GM12878 (cell line): ENCODE data around the gene SBDS. TPM values are rescaled to one million over a fixed set of nuclear protein-coding genes. Genes with fewer than 3 reads are reported as not detected.

ENCODE experiments used
- ATAC-seq: fragments of 200-7000 bp; cut with Tn5 transposase; 3 replicates; pipeline ENCODE4 v1.9.1; 2020; ENCODE audit warnings: mild to moderate bottlenecking, moderate library complexity
- BruUV-seq: library from RNA; stranded (reverse); fragments of 400-500 nt; replicated peaks from 2 replicates; lab custom pipeline; 2021; lab: Mats Ljungman, UMichigan
- CTCF ChIA-PET: fragments of 300-600 bp; sonication (Branson Sonifier 250); formaldehyde crosslinking; extraction: SDS; loops from one replicate; lab custom pipeline; 2021; ENCODE audit warnings: inconsistent platforms; lab: Yijun Ruan, JAX
- POLR2A ChIA-PET: fragments of 350-600 bp; formaldehyde crosslinking; extraction: SDS; loops from one replicate; lab custom pipeline; 2021; ENCODE audit warnings: inconsistent platforms; lab: Charles Lee
- RAD21 ChIA-PET: fragments of 300-600 bp; sonication (Branson Sonifier 250); formaldehyde crosslinking; loops from one replicate; lab custom pipeline; 2023; ENCODE audit warnings: antibody characterized with exemption; ENCODE audit not compliant: unreplicated experiment; lab: Charles Lee
- SMC1A ChIA-PET: fragments of 300-600 bp; sonication (Branson Sonifier 250); formaldehyde crosslinking; loops from one replicate; lab custom pipeline; 2023; ENCODE audit not compliant: unreplicated experiment, uncharacterized antibody; lab: Charles Lee
- DNase-seq: peaks from one replicate; pipeline ENCODE4 v3.0.0-alpha.2; 2011; ENCODE audit warnings: low read depth, low spot score
- FAIRE-seq: peaks from 3 replicates; lab custom pipeline; 2011; peaks lifted over from hg19 to GRCh38; lab: Jason Lieb, UNC
- H2AFZ ChIP-seq: 2 replicates; pipeline ENCODE4 v1.6.0; 2011; ENCODE audit warnings: low read depth, low read length, control low read depth; ENCODE audit not compliant: control insufficient read depth
- H3K27ac ChIP-seq: 2 replicates; pipeline ENCODE4 v1.5.1; 2011; ENCODE audit warnings: control low read depth; ENCODE audit not compliant: control insufficient read depth, insufficient read depth
- H3K27me3 ChIP-seq, 2 experiments: replicated peaks in 1 of 2; 2 replicates each; pipeline versions ENCODE4 v1.6.0 to v1.6.1; 2011; ENCODE audit warnings: low read length in 1 of 2; ENCODE audit not compliant: control insufficient read depth in 2 of 2, insufficient read depth in 2 of 2
- H3K36me3 ChIP-seq, 2 experiments: 2 replicates each; pipeline ENCODE4 v1.5.1; 2011; ENCODE audit warnings: low read length in 1 of 2; ENCODE audit not compliant: control insufficient read depth in 2 of 2, insufficient read depth in 2 of 2
- H3K4me1 ChIP-seq: 2 replicates; pipeline ENCODE4 v1.6.1; 2011; ENCODE audit warnings: mild to moderate bottlenecking, low read length, moderate library complexity, mixed read lengths; ENCODE audit not compliant: control insufficient read depth, insufficient read depth
- H3K4me2 ChIP-seq: 2 replicates; pipeline ENCODE4 v1.6.0; 2011; ENCODE audit warnings: control low read depth; ENCODE audit not compliant: control insufficient read depth, insufficient read depth
- H3K4me3 ChIP-seq: fragments of 200-600 bp; sonication (generic); 2 replicates; pipeline ENCODE4 v1.5.1; 2016
- H3K79me2 ChIP-seq: 2 replicates; pipeline ENCODE4 v1.6.0; 2011; ENCODE audit warnings: low read length; ENCODE audit not compliant: control insufficient read depth, insufficient read depth
- H3K9ac ChIP-seq: 2 replicates; pipeline ENCODE4 v1.8.0; 2011; ENCODE audit warnings: low read length, control low read depth, mixed read lengths; ENCODE audit not compliant: control insufficient read depth, insufficient read depth
- H3K9me3 ChIP-seq: replicated peaks from 3 replicates; pipeline ENCODE4 v1.5.1; 2011; ENCODE audit warnings: mild to moderate bottlenecking, low read length; ENCODE audit not compliant: control insufficient read depth, insufficient read depth
- H4K20me1 ChIP-seq: 2 replicates; pipeline ENCODE4 v1.6.0; 2011; ENCODE audit not compliant: control insufficient read depth, insufficient read depth
- BHLHE40 ChIP-seq, 2 experiments: fragments of 450-650 bp in 1 of 2; IDR thresholded peaks; 2 replicates each; pipeline ENCODE4 v1.6.1; 2011 to 2017; ENCODE audit warnings: low read depth in 2 of 2, borderline replicate concordance in 1 of 2, improper control_type of control experiment in 1 of 2, low read length in 1 of 2, mild to moderate bottlenecking in 1 of 2
- BMI1 ChIP-seq: fragments of 450-650 bp; IDR thresholded peaks from 2 replicates; pipeline ENCODE4 v1.6.1; 2016; ENCODE audit warnings: mild to moderate bottlenecking, moderate library complexity, borderline replicate concordance
- FOS ChIP-seq: IDR thresholded peaks from 3 replicates; pipeline ENCODE4 v1.6.1; 2011; ENCODE audit warnings: borderline replicate concordance; ENCODE audit not compliant: insufficient read length; ENCODE audit errors: extremely low read depth
- MYC ChIP-seq: IDR thresholded peaks from 2 replicates; pipeline ENCODE4 v1.6.1; 2011; ENCODE audit warnings: mild to moderate bottlenecking, low read length, moderate library complexity, inconsistent platforms; ENCODE audit not compliant: insufficient read depth, insufficient replicate concordance, insufficient read length, severe bottlenecking
- PAX5 ChIP-seq: IDR thresholded peaks from 2 replicates; pipeline ENCODE4 v1.6.1; 2011; ENCODE audit warnings: low read depth, low read length, borderline replicate concordance
- POLR2AphosphoS2 ChIP-seq: IDR thresholded peaks from 2 replicates; pipeline ENCODE4 v1.6.1; 2011; ENCODE audit warnings: low read depth, mild to moderate bottlenecking, low read length, improper control_type of control experiment, moderate library complexity
- RAD51 ChIP-seq: fragments of 450-650 bp; IDR thresholded peaks from 2 replicates; pipeline ENCODE4 v1.6.1; 2016; ENCODE audit warnings: moderate library complexity, mild to moderate bottlenecking, inconsistent platforms
- RFX5 ChIP-seq: IDR thresholded peaks from 2 replicates; pipeline ENCODE4 v1.6.1; 2011; ENCODE audit warnings: low read depth, low read length, improper control_type of control experiment
- ZBTB11 ChIP-seq: fragments of 450-650 bp; formaldehyde crosslinking; IDR thresholded peaks from 2 replicates; pipeline ENCODE4 v1.5.0; 2022; ENCODE audit warnings: mild to moderate bottlenecking, missing genetic modification characterization
- ZNF384 ChIP-seq: IDR thresholded peaks from 2 replicates; pipeline ENCODE4 v1.6.1; 2012; ENCODE audit warnings: low read depth, mild to moderate bottlenecking, low read length, improper control_type of control experiment, borderline replicate concordance
- WGBS: methylation state at CpG from one replicate; pipeline ENCODE4 v1.1.6; 2016; ENCODE audit warnings: low lambda C conversion rate; ENCODE audit not compliant: insufficient replicate concordance, insufficient coverage; ENCODE audit errors: missing lambda C conversion rate; 5-methylcytosine and 5-hydroxymethylcytosine counted together
- in situ Hi-C: fragments of 300-500 bp; cut with MboI; formaldehyde crosslinking; loops from 9 replicates; pipeline ENCODE4 v1.14.3; 2018; ENCODE audit warnings: mixed read lengths
- intact Hi-C: fragments of 100-400 bp; cut with micrococcal nuclease; formaldehyde crosslinking; loops from one replicate; pipeline ENCODE4 v1.14.2; 2022; ENCODE audit not compliant: unreplicated experiment
- polyA plus RNA-seq, 11 experiments: library from polyadenylated mRNA; depleted of rRNA in 4 of 11; unstranded in 6 of 11; stranded (reverse) in 5 of 11; fragments of >200 nt; fragmentation: Nextera tagmentation in 4 of 11; fragmentation: Illumina TruSeq in 1 of 11; extraction: Ambion mirVana in 4 of 11; extraction: Trizol in 1 of 11; gene quantifications; 1 replicate in 1 of 11; 2 replicates in 10 of 11; pipeline versions ENCODE4 v1.2.1 to v1.2.3, GENCODE V29; 2011 to 2016; ENCODE audit warnings: inconsistent platforms in 2 of 11, missing spikeins in 2 of 11, low read depth in 1 of 11
- total RNA-seq, 4 experiments: library from RNA; depleted of rRNA in 3 of 4; stranded (reverse); fragments of >200 nt in 3 of 4; fragmentation: Illumina TruSeq in 1 of 4; extraction: Trizol in 1 of 4; gene quantifications; 2 replicates each; pipeline versions ENCODE4 v1.2.1 to v1.2.3, GENCODE V29; 2013 to 2021

The SBDS gene
- total and polyA plus RNA-seq, 10 of the 15 experiments (the other 5 are each of a cell fraction or from before 2014, with no cell fraction given): 22.4 to 63.0 (median 32.8) TPM

- Histone ChIP-seq H3K4me3 (no peak overlapping the region), H3K9ac (no peak overlapping the region), H3K79me2 (no peaks in the 10 kb centered on the region), H4K20me1 (no peaks in the 10 kb centered on the region), H3K27ac (no peak overlapping the region), H3K27me3 (no peaks in the 10 kb centered on the region), H3K4me1 (no peaks in the 10 kb centered on the region), H2AFZ (no peak overlapping the region), H3K36me3 (no peaks in the 10 kb centered on the region), H3K9me3 (no peaks in the 10 kb centered on the region), H3K4me2 (no peak overlapping the region)
- ChIA-PET POLR2A (no interaction called here), RAD21 (no interaction called here), SMC1A (no interaction called here), CTCF (no interaction called here)
- ATAC-seq (peak; percentile 58), DNase-seq (no peak), FAIRE-seq (no peak)
- 87% methylated on average over 6 of the region's 6 CpGs for WGBS
- TF ChIP-seq POLR2AphosphoS2 (no peak), FOS (no peak)
- no TSS peak for BruUV-seq
- in situ Hi-C loops: no loop called here
- intact Hi-C loops: no loop called here
Observed at GRCh38 chr7:66967029-66967428, 28.4 kb downstream of the SBDS start.

- POLR2A ChIA-PET: no interaction called here
- Histone ChIP-seq H4K20me1 (no peaks in the 10 kb centered on the region), H3K4me1 (no peaks in the 10 kb centered on the region), H3K27ac (no peak overlapping the region), H3K79me2 (no peaks in the 10 kb centered on the region), H3K9ac (no peak overlapping the region), H3K4me2 (no peak overlapping the region), H3K27me3 (no peaks in the 10 kb centered on the region), H3K9me3 (no peaks in the 10 kb centered on the region), H2AFZ (no peak overlapping the region), H3K36me3 (peaks cover 0 to 5% of the 10 kb centered on the region in 2 experiments; a peak in 1 of 4 replicates), H3K4me3 (no peak overlapping the region)
- ATAC-seq (no peak), DNase-seq (no peak), FAIRE-seq (no peak)
- RAD21 ChIA-PET: no interaction called here
- TF ChIP-seq RAD51: no peak
- no peak for TF ChIP-seq MYC
- TF ChIP-seq ZBTB11 (CRISPR knock-in tag): no peak
- no peak for TF ChIP-seq POLR2AphosphoS2
- TF ChIP-seq BMI1: no peak
- TF ChIP-seq RFX5: no peak
- TF ChIP-seq PAX5: no peak
- no peak for TF ChIP-seq BHLHE40 (IDR thresholded peaks at IDR 0.05; ENCODE audit: borderline replicate concordance in 1 of 2, low read depth in 2 of 2, low read length in 1 of 2)
- no peak for TF ChIP-seq ZNF384
- SMC1A ChIA-PET: no interaction called here
- CTCF ChIA-PET: interaction anchor here (0.8 kb wide), 1 partner anchor 13 kb away, joined by 3 read pairs; no protein-coding TSS in a partner anchor
- WGBS: 92% methylated on average over 4 of the region's 4 CpGs
- intact Hi-C loops: no loop called here
- in situ Hi-C loops: no loop called here
- no TSS peak for BruUV-seq
Observed at GRCh38 chr7:66964411-66964810, 31.0 kb downstream of the SBDS start.
